NB4 (cell line): ENCODE measurements around the gene FBXW2.

Source experiments
- CTCF ChIP-seq: IDR thresholded peaks from one replicate; pipeline ENCODE4 v1.5.1; 2012; ENCODE audit warnings: low read depth, low read length
- MYC ChIP-seq: IDR thresholded peaks from 2 replicates; pipeline ENCODE4 v1.6.1; 2011; ENCODE audit warnings: low read depth, low read length

GRCh38 chr9:120761006-120761405 lies 32.2 kb downstream of the FBXW2 start:
- TF ChIP-seq CTCF (no peak), MYC (no peak)
